Sigmoid colon (tissue), 4 donors: ENCODE results near the gene SSBP3.

Experiments used
- CTCF ChIP-seq, 4 experiments: fragments of 450-650 bp in 3 of 4; fragments of 200-600 bp in 1 of 4; IDR thresholded peaks; one replicate each; pipeline ENCODE4 v1.5.1; 2016 to 2019; ENCODE audit warnings: antibody characterized with exemption in 4 of 4, mild to moderate bottlenecking in 3 of 4, moderate library complexity in 2 of 4
- POLR2AphosphoS5 ChIP-seq, 4 donors: sonication (generic); formaldehyde crosslinking; IDR thresholded peaks; one replicate each; pipeline ENCODE4 v1.6.1; 2017; ENCODE audit warnings: antibody characterized with exemption in 4 of 4

- no peak for TF ChIP-seq POLR2AphosphoS5 (IDR thresholded peaks at IDR 0.05)
- no peak for TF ChIP-seq CTCF (IDR thresholded peaks at IDR 0.05)
Measured at GRCh38 chr1:54392401-54392800, 13.8 kb downstream of the SSBP3 start.
